ENCODE measurements around the gene ID3.

Gene ID3

DNA sequence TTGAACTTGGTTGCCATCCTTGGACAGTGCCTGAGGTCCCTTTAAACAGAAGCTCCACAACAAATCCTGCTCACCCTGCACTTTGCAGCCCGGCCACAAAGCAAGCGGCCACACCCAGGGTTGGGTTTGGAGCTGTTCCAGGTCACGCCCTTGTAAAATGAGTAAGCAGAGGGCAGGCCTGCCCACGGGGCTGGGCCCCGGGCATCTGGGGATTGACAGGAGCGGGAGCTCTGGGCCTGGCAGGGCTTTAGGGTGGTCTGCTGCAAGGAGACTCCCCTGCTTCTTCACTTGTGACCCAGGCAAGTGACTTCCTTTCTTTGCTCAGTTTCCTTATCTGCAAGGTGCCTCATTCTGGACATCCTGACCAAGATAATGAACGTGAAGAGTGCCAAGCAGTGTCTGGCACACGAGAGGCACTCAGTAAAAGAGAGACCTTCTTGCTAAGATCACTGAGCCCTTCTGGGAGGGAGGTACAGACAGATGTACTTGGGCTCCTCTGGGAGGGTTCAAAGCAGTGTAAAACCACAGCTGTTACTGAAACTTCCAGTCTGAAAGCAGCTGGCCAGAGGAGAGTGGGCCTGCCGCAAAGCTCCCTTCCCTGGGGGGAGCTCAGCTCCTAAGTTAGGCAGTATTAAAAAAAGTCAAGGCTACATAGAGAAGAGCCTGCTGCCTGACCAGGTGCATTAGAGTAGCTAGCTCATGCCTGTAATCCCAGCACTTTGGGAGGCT lies 30.9 kb downstream of the ID3 start:
- DNase-seq (ENCODE audit: low read depth in 3 of 3, low spot score in 1 of 3) = peak; percentile 51 to 55 (median 52)

DNA sequence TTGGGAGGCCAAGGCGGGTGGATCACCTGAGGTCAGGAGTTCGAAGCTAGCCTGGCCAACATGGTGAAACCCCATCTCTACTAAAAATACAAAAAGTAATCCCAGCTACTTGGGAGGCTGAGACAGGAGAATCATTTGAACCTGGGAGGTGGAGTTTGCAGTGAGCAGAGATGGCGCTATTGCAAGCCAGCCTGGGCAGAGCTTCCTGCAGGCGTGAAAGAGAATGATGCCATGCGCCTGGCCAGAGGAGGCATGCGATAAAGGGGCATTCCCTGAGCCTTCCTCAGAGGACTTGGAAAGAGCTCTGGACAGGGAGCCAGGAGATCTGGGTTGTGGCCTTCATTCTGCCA lies 31.4 kb downstream of the ID3 start:
- no peak for DNase-seq (ENCODE audit: low read depth in 3 of 3, low spot score in 1 of 3)

DNA sequence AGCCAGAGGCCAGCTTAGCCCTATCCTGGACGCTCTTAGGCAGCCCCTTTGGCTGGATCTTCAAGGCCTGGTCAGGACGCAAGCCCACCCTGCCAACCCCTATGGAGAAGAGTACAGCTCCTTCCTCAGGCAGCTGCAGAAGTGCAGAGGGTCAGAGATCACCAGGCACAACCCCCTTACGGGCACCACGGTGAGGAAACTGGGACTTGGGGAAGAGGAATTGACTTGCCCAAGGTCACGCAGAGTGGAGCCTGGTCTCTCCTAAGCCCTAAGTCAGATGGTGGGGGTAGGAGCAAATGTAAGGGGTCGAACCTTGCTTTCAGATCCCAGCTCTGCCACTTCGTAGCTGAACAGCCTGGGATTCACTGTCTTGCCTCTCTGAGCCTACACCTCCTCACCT lies 31.9 kb downstream of the ID3 start:
- no peak for DNase-seq (ENCODE audit: low read depth in 3 of 3, low spot score in 1 of 3)

DNA sequence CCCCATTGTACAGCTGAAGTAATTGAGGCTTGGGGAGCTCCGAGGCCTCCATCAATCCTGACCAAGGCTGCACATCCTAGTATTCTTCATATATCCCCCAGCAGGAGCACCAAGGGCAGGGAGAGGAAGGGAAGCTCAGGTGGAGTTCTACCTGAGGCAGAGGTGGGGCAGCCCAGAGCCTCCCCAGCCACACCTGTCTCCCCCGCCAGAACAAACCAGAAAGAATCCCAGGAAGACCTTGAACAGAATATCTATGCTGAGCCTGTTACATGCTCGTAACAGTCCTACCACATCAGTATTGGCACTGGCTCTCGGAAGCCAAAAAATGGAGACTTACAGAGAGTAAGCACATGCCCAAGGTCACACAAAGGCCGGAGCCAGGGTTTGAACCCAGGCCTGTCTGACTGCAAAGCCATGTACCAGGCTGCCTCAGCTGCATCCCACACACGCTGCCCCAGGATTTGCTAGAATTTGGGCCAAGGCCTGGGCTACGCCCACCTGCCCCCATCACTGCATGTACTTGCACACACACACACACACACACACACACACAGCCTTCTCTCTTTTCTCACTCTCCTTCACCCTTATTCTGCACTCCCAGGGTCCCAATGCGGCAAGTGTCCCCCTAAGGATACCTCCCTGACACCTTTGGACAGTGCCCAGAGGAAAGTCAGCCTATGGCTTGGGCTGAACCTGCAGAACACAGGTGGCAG lies 32.8 kb downstream of the ID3 start:
- DNase-seq (ENCODE audit: low read depth in 3 of 3, low spot score in 1 of 3) = no peak

DNA sequence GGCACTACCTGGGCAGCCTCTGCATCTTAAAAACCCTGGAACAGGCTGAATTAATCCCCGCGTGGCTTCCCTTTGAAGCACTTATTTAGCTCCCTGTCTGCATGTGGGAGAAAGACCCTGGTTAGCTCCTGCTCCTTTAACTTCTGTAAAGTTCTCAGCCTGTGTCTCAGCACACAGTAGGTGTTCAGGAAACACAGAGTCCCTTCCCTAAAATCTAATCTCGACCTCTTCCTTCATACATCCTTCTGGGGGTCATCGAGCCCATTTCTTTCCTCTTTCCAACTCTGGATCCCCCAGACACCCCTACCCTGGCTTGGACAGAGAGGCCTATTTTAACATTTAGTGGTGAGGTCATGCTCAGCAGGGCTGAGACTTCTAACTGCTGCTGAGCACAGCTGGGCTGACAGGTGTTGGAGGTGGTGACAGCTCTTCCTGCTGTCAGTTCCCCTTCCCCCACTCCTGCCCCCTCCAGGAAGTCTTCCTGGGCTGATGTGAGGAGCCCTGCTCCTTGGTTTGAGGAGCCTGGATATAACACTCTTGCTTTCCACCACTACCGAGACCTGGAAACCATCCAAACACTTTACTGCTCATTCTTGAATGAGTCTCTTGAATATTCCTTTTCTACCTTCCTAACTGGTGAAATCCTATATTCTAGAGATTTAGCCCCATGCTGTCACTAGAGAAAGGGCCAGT lies 33.6 kb downstream of the ID3 start:
- DNase-seq (ENCODE audit: low read depth in 3 of 3, low spot score in 1 of 3) = no peak

DNA sequence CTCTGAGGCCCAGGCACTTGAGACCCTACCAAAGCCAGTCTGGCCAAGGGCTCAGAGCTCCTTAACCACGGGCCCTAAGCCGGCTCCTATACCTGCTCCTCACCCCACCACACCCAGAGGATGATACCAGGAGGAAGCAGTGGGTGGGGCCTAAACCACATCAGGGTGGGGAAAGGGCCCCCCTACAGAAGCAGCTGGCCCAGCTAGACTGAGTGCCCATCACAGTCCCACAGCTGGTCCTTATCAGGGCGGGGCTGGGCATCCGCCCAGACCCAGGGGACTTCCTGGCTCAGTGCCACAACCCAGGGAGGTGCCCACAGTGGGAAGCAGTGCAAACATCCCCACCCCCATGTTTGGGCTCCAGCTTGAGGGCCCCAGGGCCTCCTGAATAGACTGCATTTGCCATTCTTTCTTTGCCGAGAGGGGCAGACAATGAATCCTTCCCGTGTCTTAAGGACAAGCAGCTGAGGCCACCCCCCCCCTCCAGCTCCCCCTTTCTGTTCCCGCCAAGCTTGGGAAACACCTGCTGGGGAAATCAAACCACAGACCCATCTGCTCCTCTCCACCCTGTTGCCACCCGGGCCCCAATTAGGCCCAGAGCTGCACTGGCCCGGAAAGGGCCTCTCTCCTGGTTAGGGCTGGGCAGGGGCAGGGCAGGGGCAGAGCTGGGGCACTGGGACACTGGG lies 34.4 kb downstream of the ID3 start:
- no peak for DNase-seq (ENCODE audit: low read depth in 3 of 3, low spot score in 1 of 3)

DNA sequence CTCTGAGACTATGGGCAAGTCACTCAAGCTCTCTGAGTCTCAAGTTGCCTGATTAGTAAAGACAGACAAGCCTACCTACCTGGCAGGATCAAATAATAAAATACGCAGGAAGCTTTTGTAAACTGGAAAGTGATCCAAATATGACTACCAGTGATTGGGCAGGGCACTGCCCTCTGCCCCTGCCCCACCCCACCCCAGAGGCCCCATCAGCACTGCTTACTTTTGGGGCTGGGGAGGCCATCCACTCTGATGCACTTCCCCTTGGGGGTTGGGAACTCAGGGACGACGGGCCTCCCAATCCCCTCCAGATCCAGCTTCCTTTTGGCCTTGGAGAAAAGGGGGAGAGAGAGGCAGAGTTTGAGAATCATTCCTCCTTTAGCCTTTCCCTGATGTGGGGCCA lies 35.1 kb downstream of the ID3 start:
- DNase-seq (ENCODE audit: low read depth in 3 of 3, low spot score in 1 of 3) = no peak

DNA sequence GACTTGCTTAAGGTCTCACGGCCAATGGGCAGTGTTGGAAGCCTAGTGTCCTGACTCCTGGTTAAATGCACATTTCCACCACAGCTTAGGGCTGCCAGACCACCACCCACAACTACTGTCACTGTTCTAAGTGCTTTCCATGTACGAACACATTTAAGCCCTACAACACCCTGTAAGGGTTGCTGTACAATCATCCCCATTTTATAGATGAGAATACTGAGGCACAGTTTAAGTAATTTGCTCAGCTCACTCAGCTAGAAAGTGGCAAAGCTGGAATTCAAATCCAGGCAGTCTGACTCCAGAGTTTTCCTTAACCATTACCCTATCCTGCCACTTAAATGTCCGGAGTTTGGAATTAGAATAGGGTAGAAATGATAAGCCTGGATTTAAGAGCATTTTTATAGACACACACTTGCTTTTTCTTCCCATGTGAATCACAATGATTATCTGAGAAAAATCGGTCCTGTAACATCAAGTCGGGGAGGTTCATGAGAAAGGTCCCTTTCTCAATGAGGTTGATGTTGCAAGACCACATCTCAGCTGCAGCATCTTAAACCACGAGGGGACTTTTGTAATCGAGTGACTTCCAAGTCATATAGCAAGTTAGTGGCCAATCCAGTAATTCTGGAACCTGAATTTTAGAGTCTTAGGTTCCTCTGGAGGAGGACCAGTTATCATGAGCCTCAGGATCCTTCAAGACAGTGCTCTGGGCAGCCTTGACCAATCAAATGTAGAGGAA lies 36.9 kb downstream of the ID3 start:
- DNase-seq (ENCODE audit: low read depth in 3 of 3, low spot score in 1 of 3) = no peak

DNA sequence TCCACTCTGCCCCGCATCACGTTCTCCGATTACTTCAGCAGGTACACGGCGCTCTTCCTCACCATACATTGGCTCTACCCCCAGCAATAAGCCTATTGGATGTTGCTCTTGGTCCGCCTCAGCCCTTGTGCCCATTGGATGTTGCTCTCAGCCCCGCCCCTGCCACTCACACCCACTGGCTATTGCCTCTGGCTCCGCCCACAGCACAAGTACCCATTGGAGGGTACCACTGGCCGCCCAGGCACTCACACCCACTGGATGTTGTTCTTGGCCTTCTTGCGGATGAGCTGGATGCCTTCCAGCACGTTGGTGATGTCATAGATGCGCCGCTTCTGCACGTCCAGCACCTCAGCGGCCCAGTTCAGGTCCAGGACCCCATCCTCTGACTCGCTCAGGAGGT lies 37.7 kb downstream of the ID3 start:
- no peak for DNase-seq (ENCODE audit: low read depth in 3 of 3, low spot score in 1 of 3)

DNA sequence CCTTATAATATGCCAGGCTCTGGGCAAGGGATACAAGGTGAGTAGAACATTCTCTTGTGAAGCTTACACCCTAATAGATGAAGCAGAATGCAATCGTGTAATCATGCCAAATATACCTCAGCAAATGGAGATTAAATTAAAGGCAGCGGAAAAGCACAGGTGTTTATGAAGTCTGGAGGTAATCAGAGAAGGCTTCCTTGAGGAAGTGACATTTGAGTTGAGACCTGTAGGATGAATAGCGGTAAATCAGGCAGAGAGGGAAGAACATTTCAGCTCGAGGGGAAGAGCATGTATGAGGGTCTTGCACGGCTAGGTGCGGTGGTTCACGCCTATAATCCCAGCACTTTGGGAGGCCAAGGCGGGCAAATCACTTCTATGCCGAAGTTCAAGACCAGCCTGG lies 41.7 kb downstream of the ID3 start:
- DNase-seq (ENCODE audit: low read depth in 3 of 3, low spot score in 1 of 3) = no peak

DNA sequence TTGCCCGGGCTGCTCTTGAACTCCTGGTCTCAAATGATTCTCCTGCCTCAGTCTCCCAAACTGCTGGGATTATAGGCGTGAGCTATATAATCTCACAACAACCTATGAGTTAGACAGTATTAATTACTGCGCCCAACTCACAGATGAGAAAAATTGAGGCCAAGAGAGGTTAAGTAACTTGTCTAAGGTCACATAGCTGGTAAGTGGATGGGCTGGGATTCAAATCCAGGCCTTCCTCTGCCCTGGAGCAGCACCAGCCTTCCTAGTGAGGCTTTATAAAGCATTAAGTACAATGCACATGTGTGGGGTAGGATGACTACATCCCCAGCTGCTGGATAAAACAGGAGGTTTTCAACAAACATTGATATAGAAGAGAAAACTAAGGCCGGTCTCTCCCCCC lies 43.4 kb downstream of the ID3 start:
- DNase-seq (ENCODE audit: low read depth in 3 of 3, low spot score in 1 of 3) = no peak

DNA sequence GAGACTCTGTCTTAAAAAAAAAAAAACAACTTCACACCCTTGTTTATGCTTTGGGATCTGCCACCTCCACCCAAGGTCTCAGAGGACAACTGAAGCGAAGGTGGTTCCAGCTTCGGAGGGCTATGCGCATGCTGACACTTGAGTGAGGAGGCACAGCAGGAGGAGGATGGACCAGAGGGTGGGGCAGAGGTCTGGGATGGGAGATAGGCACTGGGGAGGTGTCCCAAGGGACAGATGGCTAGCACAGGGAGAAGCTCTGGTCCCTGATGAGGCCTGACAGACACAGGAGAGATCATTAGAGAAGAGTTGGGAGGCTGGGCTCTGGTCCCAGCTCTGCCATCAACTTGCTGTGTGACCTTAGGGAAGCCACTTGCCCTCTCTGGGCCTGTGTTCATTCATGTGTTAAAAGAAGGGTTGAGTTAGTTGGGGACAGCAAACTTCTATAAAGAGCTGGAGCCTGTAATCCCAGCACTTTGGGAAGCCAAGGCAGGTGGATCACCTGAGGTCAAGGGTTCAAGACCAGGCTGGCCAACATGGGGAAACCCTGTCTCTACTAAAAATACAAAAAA lies 45.1 kb downstream of the ID3 start:
- no peak for DNase-seq (ENCODE audit: low read depth in 3 of 3, low spot score in 1 of 3)

DNA sequence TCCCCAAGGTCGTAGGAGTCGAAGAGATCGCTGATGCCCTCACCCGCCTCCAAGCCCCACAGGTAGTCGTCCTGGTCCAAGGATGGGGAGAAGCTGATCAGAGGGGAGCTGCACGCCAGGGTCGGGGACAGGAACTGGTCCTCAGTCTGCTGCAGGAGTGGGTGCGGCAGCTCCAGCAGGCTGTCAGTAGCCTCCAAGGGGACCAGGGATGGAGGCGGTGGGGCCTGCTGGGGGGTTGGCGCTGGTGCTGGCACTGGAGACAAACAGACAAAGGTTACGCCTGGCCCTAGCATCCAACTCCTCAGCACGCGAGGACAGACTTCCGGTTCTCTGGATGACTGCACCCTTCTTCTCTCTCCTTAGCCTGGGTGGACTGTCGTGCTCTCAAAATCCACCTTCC lies 49.4 kb downstream of the ID3 start:
- DNase-seq (ENCODE audit: low read depth in 3 of 3, low spot score in 1 of 3) = no peak

Measured in stimulated activated CD4-positive, alpha-beta T cell treated with anti-CD3 and anti-CD28 coated beads, TNF-alpha, amount 100 ng/mL, for 1 hour (primary cell).